HepG2 (cell line): Measurements from ENCODE around the gene C1R. TPM values are rescaled to one million over a fixed set of nuclear protein-coding genes. Genes with fewer than 3 reads are reported as not detected.

Source experiments
- BHLHE40 ChIP-seq: IDR thresholded peaks from 2 replicates; pipeline ENCODE4 v1.6.1; 2011; ENCODE audit warnings: low read length, improper control_type of control experiment
- JUND ChIP-seq: sonication (generic); formaldehyde crosslinking; IDR thresholded peaks from 2 replicates; pipeline ENCODE4 v1.8.0; 2022; ENCODE audit warnings: mild to moderate bottlenecking, missing genetic modification reagents
- KDM6A ChIP-seq: IDR thresholded peaks from 2 replicates; pipeline ENCODE4 v1.6.1; 2016; ENCODE audit warnings: low read depth
- MED1 ChIP-seq: sonication (generic); formaldehyde crosslinking; IDR thresholded peaks from 2 replicates; pipeline ENCODE4 v1.4.0; 2020; ENCODE audit warnings: missing genetic modification reagents
- NFE2 ChIP-seq: sonication (generic); formaldehyde crosslinking; IDR thresholded peaks from 2 replicates; pipeline ENCODE4 v1.4.0; 2020; ENCODE audit warnings: missing genetic modification reagents
- NFE2L2 ChIP-seq: fragments of 150-350 bp; IDR thresholded peaks from 2 replicates; pipeline ENCODE4 v1.6.1; 2014; ENCODE audit warnings: low read length
- NFKBIZ ChIP-seq: IDR thresholded peaks from 2 replicates; pipeline ENCODE4 v1.6.1; 2018; ENCODE audit warnings: missing genetic modification reagents, missing compliant biosample characterization
- NR2F2 ChIP-seq: IDR thresholded peaks from 2 replicates; pipeline ENCODE4 v1.6.1; 2012; ENCODE audit warnings: low read depth, inconsistent platforms, borderline replicate concordance
- PAF1 ChIP-seq: IDR thresholded peaks from 2 replicates; pipeline ENCODE4 v1.6.1; 2016; ENCODE audit warnings: missing genetic modification reagents, missing compliant biosample characterization
- RBM39 ChIP-seq: fragments of 200-400 bp; formaldehyde crosslinking; IDR thresholded peaks from one replicate; pipeline ENCODE4 v1.6.1; 2018; ENCODE audit warnings: antibody characterized with exemption, mild to moderate bottlenecking, low read depth, low read length; ENCODE audit not compliant: poor library complexity, severe bottlenecking
- TGIF2 ChIP-seq: IDR thresholded peaks from 2 replicates; pipeline ENCODE4 v1.6.1; 2016; ENCODE audit warnings: control low read depth, missing compliant biosample characterization
- ZNF121 ChIP-seq: sonication (generic); formaldehyde crosslinking; IDR thresholded peaks from 2 replicates; pipeline ENCODE4 v1.5.0; 2020; ENCODE audit warnings: mild to moderate bottlenecking, missing genetic modification reagents
- ZNF33B ChIP-seq: sonication (generic); formaldehyde crosslinking; IDR thresholded peaks from 2 replicates; pipeline ENCODE4 v1.5.1; 2020; ENCODE audit warnings: mild to moderate bottlenecking, missing genetic modification reagents
- polyA plus RNA-seq, 8 experiments: library from polyadenylated mRNA; depleted of rRNA in 3 of 8; stranded (reverse) in 7 of 8; unstranded in 1 of 8; fragments of >200 nt; fragmentation: Illumina TruSeq in 4 of 8; extraction: Trizol in 4 of 8; gene quantifications; 2 replicates each; pipeline versions ENCODE4 v1.2.1 to v1.2.3, GENCODE V29; 2011 to 2016; ENCODE audit warnings: low read depth in 4 of 8, missing spikeins in 1 of 8, mixed read lengths in 1 of 8; ENCODE audit not compliant: insufficient read depth in 1 of 8
- total RNA-seq, 5 experiments: library from RNA; depleted of rRNA; stranded (reverse); fragments of >200 nt; fragmentation: Illumina TruSeq; extraction: Trizol; gene quantifications; 2 replicates each; pipeline ENCODE4 v1.2.3, GENCODE V29; 2016; ENCODE audit warnings: low read depth in 1 of 5
- TF ChIP-seq, protein P1 (sequence below): sonication (generic); formaldehyde crosslinking; conservative IDR thresholded peaks from 2 replicates; pipeline ENCODE4 v1.4.0; 2020; ENCODE audit warnings: mild to moderate bottlenecking, missing genetic modification reagents, moderate library complexity
- TF ChIP-seq, protein P2 (sequence below): sonication (generic); formaldehyde crosslinking; IDR thresholded peaks from 2 replicates; pipeline ENCODE4 v1.4.0; 2020; ENCODE audit warnings: mild to moderate bottlenecking, missing genetic modification reagents
- TF ChIP-seq, protein P3 (sequence below): sonication (generic); formaldehyde crosslinking; IDR thresholded peaks from 2 replicates; pipeline ENCODE4 v1.5.0; 2020; ENCODE audit warnings: missing genetic modification reagents
- TF ChIP-seq, protein P4 (sequence below): sonication (generic); formaldehyde crosslinking; IDR thresholded peaks from 2 replicates; pipeline ENCODE4 v1.4.0; 2020; ENCODE audit warnings: mild to moderate bottlenecking, missing genetic modification reagents
- TF ChIP-seq, protein P5 (sequence below): sonication (generic); formaldehyde crosslinking; IDR thresholded peaks from 2 replicates; pipeline ENCODE4 v1.4.0; 2020; ENCODE audit warnings: low read depth, mild to moderate bottlenecking, missing genetic modification reagents
- TF ChIP-seq, protein P6 (sequence below): IDR thresholded peaks from 2 replicates; pipeline ENCODE4 v1.6.1; 2016; ENCODE audit warnings: mild to moderate bottlenecking

The C1R gene
- total and polyA plus RNA-seq, 2 of the 13 experiments (the other 11 are each of a cell fraction or from before 2014, with no cell fraction given), result 3.5 to 6.5 TPM

DNA sequence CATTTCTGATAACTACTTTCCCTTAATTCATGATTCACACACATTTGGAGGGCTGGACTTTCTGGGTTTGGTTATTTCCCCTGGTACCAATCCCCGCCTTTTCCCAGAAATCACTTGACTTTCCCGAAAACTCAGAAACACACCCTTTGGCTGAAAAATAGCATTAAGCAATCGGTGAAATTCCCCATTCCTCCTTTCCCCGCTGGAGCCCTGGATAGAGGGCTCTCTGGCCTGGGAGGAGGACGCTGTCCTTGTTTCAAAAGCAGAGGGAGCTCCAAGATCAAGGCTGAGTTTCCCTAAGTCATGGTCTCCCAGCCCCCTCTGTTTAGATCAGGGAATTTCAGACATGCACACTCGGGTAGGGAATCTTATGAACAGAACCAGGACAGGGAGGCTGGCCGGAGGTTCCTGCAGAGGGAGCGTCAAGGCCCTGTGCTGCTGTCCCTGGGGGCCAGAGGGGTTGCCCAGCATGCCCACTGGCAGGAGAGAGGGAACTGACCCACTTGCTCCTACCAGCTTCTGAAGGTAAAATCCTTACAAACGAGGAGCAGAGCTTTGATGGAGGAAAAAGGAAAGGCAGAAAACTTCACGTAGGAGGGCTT, 31.8 kb downstream of the C1R start, which contains the start of gene C1S (continued):
- TF ChIP-seq, protein P1, sequence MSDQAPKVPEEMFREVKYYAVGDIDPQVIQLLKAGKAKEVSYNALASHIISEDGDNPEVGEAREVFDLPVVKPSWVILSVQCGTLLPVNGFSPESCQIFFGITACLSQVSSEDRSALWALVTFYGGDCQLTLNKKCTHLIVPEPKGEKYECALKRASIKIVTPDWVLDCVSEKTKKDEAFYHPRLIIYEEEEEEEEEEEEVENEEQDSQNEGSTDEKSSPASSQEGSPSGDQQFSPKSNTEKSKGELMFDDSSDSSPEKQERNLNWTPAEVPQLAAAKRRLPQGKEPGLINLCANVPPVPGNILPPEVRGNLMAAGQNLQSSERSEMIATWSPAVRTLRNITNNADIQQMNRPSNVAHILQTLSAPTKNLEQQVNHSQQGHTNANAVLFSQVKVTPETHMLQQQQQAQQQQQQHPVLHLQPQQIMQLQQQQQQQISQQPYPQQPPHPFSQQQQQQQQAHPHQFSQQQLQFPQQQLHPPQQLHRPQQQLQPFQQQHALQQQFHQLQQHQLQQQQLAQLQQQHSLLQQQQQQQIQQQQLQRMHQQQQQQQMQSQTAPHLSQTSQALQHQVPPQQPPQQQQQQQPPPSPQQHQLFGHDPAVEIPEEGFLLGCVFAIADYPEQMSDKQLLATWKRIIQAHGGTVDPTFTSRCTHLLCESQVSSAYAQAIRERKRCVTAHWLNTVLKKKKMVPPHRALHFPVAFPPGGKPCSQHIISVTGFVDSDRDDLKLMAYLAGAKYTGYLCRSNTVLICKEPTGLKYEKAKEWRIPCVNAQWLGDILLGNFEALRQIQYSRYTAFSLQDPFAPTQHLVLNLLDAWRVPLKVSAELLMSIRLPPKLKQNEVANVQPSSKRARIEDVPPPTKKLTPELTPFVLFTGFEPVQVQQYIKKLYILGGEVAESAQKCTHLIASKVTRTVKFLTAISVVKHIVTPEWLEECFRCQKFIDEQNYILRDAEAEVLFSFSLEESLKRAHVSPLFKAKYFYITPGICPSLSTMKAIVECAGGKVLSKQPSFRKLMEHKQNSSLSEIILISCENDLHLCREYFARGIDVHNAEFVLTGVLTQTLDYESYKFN (CRISPR knock-in tag), result no peak
- TF ChIP-seq, protein P2, sequence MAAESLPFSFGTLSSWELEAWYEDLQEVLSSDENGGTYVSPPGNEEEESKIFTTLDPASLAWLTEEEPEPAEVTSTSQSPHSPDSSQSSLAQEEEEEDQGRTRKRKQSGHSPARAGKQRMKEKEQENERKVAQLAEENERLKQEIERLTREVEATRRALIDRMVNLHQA (CRISPR knock-in tag), result no peak
- TF ChIP-seq KDM6A (CRISPR knock-in tag) (no peak), JUND (CRISPR knock-in tag) (no peak), MED1 (CRISPR knock-in tag) (peak; percentile 51), BHLHE40 (no peak), ZNF33B (CRISPR knock-in tag) (0 out of 2 replicates have a peak, but pooled peaks have one; percentile 21), ZNF121 (no peak), NFKBIZ (CRISPR knock-in tag) (no peak), TGIF2 (CRISPR knock-in tag) (no peak), NFE2L2 (peak; percentile 94), PAF1 (no peak), RBM39 (no peak), NR2F2 (no peak), NFE2 (CRISPR knock-in tag) (peak; percentile 98)
- TF ChIP-seq, protein P3, sequence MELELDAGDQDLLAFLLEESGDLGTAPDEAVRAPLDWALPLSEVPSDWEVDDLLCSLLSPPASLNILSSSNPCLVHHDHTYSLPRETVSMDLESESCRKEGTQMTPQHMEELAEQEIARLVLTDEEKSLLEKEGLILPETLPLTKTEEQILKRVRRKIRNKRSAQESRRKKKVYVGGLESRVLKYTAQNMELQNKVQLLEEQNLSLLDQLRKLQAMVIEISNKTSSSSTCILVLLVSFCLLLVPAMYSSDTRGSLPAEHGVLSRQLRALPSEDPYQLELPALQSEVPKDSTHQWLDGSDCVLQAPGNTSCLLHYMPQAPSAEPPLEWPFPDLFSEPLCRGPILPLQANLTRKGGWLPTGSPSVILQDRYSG (CRISPR knock-in tag), result no peak
- TF ChIP-seq, protein P4, sequence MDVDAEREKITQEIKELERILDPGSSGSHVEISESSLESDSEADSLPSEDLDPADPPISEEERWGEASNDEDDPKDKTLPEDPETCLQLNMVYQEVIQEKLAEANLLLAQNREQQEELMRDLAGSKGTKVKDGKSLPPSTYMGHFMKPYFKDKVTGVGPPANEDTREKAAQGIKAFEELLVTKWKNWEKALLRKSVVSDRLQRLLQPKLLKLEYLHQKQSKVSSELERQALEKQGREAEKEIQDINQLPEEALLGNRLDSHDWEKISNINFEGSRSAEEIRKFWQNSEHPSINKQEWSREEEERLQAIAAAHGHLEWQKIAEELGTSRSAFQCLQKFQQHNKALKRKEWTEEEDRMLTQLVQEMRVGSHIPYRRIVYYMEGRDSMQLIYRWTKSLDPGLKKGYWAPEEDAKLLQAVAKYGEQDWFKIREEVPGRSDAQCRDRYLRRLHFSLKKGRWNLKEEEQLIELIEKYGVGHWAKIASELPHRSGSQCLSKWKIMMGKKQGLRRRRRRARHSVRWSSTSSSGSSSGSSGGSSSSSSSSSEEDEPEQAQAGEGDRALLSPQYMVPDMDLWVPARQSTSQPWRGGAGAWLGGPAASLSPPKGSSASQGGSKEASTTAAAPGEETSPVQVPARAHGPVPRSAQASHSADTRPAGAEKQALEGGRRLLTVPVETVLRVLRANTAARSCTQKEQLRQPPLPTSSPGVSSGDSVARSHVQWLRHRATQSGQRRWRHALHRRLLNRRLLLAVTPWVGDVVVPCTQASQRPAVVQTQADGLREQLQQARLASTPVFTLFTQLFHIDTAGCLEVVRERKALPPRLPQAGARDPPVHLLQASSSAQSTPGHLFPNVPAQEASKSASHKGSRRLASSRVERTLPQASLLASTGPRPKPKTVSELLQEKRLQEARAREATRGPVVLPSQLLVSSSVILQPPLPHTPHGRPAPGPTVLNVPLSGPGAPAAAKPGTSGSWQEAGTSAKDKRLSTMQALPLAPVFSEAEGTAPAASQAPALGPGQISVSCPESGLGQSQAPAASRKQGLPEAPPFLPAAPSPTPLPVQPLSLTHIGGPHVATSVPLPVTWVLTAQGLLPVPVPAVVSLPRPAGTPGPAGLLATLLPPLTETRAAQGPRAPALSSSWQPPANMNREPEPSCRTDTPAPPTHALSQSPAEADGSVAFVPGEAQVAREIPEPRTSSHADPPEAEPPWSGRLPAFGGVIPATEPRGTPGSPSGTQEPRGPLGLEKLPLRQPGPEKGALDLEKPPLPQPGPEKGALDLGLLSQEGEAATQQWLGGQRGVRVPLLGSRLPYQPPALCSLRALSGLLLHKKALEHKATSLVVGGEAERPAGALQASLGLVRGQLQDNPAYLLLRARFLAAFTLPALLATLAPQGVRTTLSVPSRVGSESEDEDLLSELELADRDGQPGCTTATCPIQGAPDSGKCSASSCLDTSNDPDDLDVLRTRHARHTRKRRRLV (CRISPR knock-in tag), result no peak
- TF ChIP-seq, protein P5, sequence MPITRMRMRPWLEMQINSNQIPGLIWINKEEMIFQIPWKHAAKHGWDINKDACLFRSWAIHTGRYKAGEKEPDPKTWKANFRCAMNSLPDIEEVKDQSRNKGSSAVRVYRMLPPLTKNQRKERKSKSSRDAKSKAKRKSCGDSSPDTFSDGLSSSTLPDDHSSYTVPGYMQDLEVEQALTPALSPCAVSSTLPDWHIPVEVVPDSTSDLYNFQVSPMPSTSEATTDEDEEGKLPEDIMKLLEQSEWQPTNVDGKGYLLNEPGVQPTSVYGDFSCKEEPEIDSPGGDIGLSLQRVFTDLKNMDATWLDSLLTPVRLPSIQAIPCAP (CRISPR knock-in tag), result no peak
- TF ChIP-seq, protein P6, sequence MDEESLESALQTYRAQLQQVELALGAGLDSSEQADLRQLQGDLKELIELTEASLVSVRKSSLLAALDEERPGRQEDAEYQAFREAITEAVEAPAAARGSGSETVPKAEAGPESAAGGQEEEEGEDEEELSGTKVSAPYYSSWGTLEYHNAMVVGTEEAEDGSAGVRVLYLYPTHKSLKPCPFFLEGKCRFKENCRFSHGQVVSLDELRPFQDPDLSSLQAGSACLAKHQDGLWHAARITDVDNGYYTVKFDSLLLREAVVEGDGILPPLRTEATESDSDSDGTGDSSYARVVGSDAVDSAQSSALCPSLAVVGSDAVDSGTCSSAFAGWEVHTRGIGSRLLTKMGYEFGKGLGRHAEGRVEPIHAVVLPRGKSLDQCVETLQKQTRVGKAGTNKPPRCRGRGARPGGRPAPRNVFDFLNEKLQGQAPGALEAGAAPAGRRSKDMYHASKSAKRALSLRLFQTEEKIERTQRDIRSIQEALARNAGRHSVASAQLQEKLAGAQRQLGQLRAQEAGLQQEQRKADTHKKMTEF (CRISPR knock-in tag), result peak; percentile 56; the same call in 1 of the 2 replicates
